Ishikawa (cell line): Measurements from ENCODE around the gene DIS3L2.

Experiments
- CEBPB ChIP-seq: IDR thresholded peaks from 2 replicates; pipeline ENCODE4 v1.6.1; 2012
- CREB1 ChIP-seq: IDR thresholded peaks from 2 replicates; pipeline ENCODE4 v1.6.1; 2012; ENCODE audit warnings: low read depth
- EGR1 ChIP-seq: IDR thresholded peaks from 2 replicates; pipeline ENCODE4 v1.6.1; 2012
- EP300 ChIP-seq: IDR thresholded peaks from 2 replicates; pipeline ENCODE4 v1.6.1; 2012; ENCODE audit warnings: borderline replicate concordance
- FOXM1 ChIP-seq: IDR thresholded peaks from 2 replicates; pipeline ENCODE4 v1.6.1; 2012; ENCODE audit warnings: low read depth, borderline replicate concordance
- NFIC ChIP-seq: IDR thresholded peaks from 2 replicates; pipeline ENCODE4 v1.6.1; 2012
- RAD21 ChIP-seq: IDR thresholded peaks from 2 replicates; pipeline ENCODE4 v1.6.1; 2012; ENCODE audit warnings: low read depth
- TAF1 ChIP-seq: IDR thresholded peaks from 2 replicates; pipeline ENCODE4 v1.6.1; 2012; ENCODE audit warnings: low read depth, mild to moderate bottlenecking
- TCF12 ChIP-seq: IDR thresholded peaks from 2 replicates; pipeline ENCODE4 v1.6.1; 2012; ENCODE audit warnings: low read depth
- TEAD4 ChIP-seq: IDR thresholded peaks from 2 replicates; pipeline ENCODE4 v1.6.1; 2012
- YY1 ChIP-seq: IDR thresholded peaks from 2 replicates; pipeline ENCODE4 v1.6.1; 2012; ENCODE audit warnings: low read depth
- ZBTB7A ChIP-seq: IDR thresholded peaks from 2 replicates; pipeline ENCODE4 v1.6.1; 2012; ENCODE audit warnings: low read depth
- TF ChIP-seq, protein P1 (sequence below): IDR thresholded peaks from 2 replicates; pipeline ENCODE4 v1.6.1; 2012
- TF ChIP-seq, protein P2 (sequence below): IDR thresholded peaks from 2 replicates; pipeline ENCODE4 v1.6.1; 2012
- TF ChIP-seq, protein P3 (sequence below): IDR thresholded peaks from 2 replicates; pipeline ENCODE4 v1.6.1; 2012; ENCODE audit warnings: low read depth, mild to moderate bottlenecking

Gene DIS3L2

DNA sequence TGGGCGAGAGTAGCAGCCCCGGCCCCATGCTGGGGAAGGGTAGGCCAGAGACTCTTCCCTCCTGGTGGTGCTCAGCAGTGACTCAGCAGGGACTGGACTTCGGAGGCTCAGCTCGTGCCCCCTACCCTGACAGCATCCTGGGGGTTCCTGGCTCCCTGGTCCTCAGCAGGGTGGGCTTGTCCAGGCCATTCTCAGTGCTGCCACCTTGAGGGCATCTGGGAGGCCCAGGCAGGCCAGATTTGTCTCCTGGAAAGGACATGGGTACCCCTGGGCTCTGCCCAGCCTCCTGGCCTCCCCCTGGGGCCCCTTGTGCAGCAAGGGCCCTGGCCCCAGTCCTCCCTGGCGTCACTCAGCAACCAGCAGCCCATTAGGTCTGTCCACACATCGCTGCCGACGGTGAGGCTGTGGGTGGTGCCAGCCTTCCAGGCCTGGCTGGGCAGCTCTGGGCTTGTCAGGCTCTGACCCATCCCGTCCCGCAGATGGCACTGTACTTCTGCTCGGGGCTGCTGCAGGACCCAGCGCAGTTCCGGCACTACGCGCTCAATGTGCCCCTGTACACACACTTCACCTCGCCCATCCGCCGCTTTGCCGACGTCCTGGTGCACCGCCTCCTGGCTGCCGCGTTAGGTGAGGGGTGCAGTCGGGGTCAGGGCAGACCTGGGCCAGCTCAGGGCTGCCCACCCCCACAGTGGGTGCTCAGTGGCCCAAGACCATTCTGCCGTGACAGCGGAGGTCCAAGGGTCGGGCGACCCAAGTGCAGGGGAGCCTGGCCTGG is 372.0 kb downstream of the DIS3L2 start:
- TF ChIP-seq TAF1 (no peak), ZBTB7A (peak; percentile 75; the same call in 1 of the 2 replicates)

DNA sequence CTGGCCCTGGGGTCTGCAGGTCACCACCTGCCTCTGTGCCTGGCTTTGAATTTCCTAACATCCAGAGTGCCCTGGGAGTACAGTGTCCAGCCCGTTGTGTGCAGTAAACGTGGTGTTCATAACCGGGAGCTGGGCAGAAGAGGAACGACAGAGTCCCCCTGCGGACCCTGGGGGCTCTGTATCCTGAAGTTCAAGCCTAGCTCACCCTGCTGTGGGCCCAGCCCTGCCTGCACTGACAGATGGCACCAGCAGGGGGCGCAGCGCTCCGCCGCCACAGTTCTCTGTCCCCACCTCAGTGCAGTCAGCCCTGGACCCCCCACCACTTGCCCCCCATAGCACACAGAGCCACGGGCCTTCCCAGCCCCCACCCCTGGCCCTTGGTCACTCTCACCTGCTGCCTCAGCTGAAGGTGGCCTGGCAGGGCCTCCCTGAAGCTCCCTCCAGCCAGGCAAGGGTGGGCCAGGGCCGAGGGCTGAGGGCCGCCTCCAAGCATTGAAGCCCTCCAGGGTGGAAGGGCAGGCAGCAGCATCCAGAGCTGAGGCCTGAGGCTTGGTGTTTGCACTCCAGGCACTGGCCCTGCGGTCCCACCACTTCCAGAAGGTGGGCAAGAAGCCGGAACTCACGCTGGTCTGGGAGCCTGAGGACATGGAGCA is 373.8 kb downstream of the DIS3L2 start:
- peak; percentile 12; the same call in 1 of the 2 replicates for TF ChIP-seq RAD21

DNA sequence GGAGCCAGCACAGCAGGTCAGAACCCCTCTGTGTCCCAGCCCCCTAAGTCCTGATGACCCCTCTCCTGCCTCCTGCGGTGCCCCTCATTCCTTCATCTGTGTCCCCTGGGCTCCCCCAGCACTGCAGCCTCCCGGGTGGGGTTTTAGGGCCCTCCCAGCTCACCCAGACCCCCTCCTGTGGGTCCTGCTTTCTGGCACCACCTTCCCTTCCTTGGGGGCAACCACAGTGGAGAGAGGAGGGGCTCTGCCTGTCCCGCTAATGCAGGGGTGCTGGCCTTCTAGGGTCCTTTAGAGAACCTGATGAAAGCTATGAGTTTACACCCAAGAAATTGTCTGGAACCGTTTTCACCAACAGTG is 374.3 kb downstream of the DIS3L2 start:
- TF ChIP-seq TCF12 (no peak), ZBTB7A (no peak), TEAD4 (no peak), RAD21 (no peak), CEBPB (no peak), FOXM1 (no peak), EGR1 (no peak), EP300 (no peak), NFIC (no peak), CREB1 (no peak), TAF1 (no peak), YY1 (no peak)
- TF ChIP-seq, protein P1, sequence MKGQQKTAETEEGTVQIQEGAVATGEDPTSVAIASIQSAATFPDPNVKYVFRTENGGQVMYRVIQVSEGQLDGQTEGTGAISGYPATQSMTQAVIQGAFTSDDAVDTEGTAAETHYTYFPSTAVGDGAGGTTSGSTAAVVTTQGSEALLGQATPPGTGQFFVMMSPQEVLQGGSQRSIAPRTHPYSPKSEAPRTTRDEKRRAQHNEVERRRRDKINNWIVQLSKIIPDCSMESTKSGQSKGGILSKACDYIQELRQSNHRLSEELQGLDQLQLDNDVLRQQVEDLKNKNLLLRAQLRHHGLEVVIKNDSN, result no peak
- TF ChIP-seq, protein P2, sequence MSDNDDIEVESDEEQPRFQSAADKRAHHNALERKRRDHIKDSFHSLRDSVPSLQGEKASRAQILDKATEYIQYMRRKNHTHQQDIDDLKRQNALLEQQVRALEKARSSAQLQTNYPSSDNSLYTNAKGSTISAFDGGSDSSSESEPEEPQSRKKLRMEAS, result no peak
- TF ChIP-seq, protein P3, sequence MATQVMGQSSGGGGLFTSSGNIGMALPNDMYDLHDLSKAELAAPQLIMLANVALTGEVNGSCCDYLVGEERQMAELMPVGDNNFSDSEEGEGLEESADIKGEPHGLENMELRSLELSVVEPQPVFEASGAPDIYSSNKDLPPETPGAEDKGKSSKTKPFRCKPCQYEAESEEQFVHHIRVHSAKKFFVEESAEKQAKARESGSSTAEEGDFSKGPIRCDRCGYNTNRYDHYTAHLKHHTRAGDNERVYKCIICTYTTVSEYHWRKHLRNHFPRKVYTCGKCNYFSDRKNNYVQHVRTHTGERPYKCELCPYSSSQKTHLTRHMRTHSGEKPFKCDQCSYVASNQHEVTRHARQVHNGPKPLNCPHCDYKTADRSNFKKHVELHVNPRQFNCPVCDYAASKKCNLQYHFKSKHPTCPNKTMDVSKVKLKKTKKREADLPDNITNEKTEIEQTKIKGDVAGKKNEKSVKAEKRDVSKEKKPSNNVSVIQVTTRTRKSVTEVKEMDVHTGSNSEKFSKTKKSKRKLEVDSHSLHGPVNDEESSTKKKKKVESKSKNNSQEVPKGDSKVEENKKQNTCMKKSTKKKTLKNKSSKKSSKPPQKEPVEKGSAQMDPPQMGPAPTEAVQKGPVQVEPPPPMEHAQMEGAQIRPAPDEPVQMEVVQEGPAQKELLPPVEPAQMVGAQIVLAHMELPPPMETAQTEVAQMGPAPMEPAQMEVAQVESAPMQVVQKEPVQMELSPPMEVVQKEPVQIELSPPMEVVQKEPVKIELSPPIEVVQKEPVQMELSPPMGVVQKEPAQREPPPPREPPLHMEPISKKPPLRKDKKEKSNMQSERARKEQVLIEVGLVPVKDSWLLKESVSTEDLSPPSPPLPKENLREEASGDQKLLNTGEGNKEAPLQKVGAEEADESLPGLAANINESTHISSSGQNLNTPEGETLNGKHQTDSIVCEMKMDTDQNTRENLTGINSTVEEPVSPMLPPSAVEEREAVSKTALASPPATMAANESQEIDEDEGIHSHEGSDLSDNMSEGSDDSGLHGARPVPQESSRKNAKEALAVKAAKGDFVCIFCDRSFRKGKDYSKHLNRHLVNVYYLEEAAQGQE, result no peak

DNA sequence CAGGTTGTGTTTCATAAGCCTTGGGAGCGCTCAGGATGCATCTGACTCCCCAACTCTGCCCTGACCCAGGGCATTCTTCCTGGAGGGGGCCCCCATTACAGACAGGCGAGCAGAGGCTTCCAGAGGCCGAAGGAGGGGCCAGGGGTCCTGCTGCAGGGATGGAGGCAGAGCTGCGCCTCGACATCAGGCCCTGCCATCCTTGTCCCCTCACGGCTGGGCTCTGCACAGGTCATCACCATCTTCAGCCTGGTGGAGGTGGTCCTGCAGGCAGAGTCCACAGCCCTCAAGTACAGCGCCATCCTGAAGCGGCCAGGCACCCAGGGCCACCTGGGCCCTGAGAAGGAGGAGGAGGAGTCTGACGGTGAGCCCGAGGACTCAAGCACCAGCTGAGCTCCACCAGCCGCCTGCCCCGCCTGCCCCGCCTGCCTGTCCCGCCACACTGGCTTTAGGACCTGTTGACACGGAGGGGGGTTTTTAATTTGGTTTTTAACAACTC is 374.8 kb downstream of the DIS3L2 start:
- TF ChIP-seq ZBTB7A (no peak), TCF12 (no peak), TAF1 (no peak), NFIC (no peak), CEBPB (no peak), YY1 (no peak), CREB1 (no peak), EGR1 (no peak), FOXM1 (no peak)
- TF ChIP-seq, protein P3, result no peak

DNA sequence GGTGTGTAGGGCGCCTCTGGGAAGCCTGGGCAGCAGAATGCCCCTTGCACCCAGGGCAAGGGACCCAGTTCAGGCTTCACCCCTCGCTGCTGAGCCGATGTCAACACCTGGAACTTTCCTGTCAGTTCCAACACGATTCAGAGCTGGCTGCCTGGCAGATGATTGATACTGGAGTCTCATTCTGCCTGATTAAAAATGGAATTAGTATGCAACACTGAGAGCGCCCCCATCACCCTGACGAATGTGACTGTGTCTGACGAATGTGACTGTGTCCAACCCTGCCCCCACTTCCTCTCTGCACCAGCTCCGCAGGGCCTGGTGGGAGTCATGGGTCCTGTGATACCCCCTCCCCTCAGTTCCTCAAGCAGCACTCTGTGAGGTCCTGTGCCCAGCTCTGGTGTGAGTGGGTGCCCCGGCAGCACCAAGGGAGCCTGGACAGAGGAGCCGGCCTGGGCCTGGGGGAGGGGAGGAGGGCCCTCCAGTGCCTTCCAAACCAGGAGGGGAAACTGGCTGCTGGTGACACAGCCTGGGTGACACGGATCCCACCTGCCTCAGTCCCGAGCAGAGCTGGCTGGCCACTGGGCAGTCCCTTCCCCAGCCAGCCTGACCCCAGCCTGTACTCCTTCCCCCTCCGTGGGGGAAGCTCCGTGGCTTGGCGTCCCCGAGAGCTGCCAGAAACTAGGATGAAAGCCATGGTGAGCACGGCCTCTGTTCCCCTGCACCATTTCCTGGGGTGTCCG is 375.6 kb downstream of the DIS3L2 start:
- TF ChIP-seq TAF1 (no peak), CREB1 (no peak), TCF12 (no peak), NFIC (no peak), YY1 (no peak), RAD21 (no peak), EP300 (no peak), FOXM1 (no peak), ZBTB7A (no peak), TEAD4 (no peak), EGR1 (no peak), CEBPB (no peak)
- TF ChIP-seq, protein P3, result no peak
- TF ChIP-seq, protein P1, result no peak
- TF ChIP-seq, protein P2, result no peak
